Fibroblast of the aortic adventitia (primary cell): ENCODE data around the gene MTG2. TPM values are rescaled to one million over a fixed set of nuclear protein-coding genes. Genes with fewer than 3 reads are reported as not detected.

Experiments
- DNase-seq: peaks from one replicate; pipeline ENCODE4 v3.0.0-alpha.2; 2010; ENCODE audit warnings: low read depth
- H3K4me3 ChIP-seq: 2 replicates; pipeline ENCODE4 v1.5.1; 2011; ENCODE audit warnings: low read depth, mild to moderate bottlenecking, control low read depth, low read length, moderate library complexity
- CTCF ChIP-seq: IDR thresholded peaks from 2 replicates; pipeline ENCODE4 v1.5.1; 2011; ENCODE audit warnings: mild to moderate bottlenecking, low read length, control low read depth, inconsistent platforms; ENCODE audit not compliant: insufficient read depth
- total RNA-seq: library from RNA; depleted of rRNA; stranded (reverse); fragments of >200 nt; gene quantifications from 2 replicates; pipeline ENCODE4 v1.2.3, GENCODE V29; 2012; ENCODE audit warnings: low replicate concordance

MTG2 gene
- total RNA-seq, 1 donor, result 15.3 TPM

- H3K4me3 ChIP-seq, result no peak overlapping the region
- TF ChIP-seq CTCF, result no peak
- no peak for DNase-seq
These were observed 66.2 kb downstream of the MTG2 start for GRCh38 chr20:62248890-62249560.

GRCh38 chr20:62252342-62252966 lies 69.6 kb downstream of the MTG2 start:
- peak; percentile 7 for DNase-seq
- no peak for TF ChIP-seq CTCF
- H3K4me3 ChIP-seq, result no peak overlapping the region

Other genes with a start within 250 kb of the MTG2 start
- gene TAF4, start 117.1 kb upstream of the MTG2 start, total RNA-seq, result 2.9 and 5.4 TPM in 2 replicates
- 27.7 and 31.0 TPM in 2 replicates for gene LSM14B, start 60.6 kb upstream of the MTG2 start, total RNA-seq
- 237 and 282 TPM in 2 replicates for gene PSMA7, start 39.6 kb upstream of the MTG2 start, total RNA-seq
- 5.7 and 8.9 TPM in 2 replicates for gene SS18L1, start 39.3 kb upstream of the MTG2 start, total RNA-seq
- not detected in 2 replicates for gene HRH3, start 37.2 kb downstream of the MTG2 start, total RNA-seq
- gene OSBPL2, start 55.5 kb downstream of the MTG2 start, total RNA-seq, result 21.1 and 31.6 TPM in 2 replicates
- gene ADRM1, start 120.0 kb downstream of the MTG2 start, total RNA-seq, result 73.8 and 81.3 TPM in 2 replicates
- 5.6 and 11.1 TPM in 2 replicates for gene LAMA5, start 184.3 kb downstream of the MTG2 start, total RNA-seq
- gene RPS21, start 204.1 kb downstream of the MTG2 start, total RNA-seq, result 754 and 1,887 TPM in 2 replicates
- gene CABLES2, start 224.3 kb downstream of the MTG2 start, total RNA-seq, result 1.1 and 4.3 TPM in 2 replicates
- gene RBBP8NL, start 244.5 kb downstream of the MTG2 start, total RNA-seq, result not detected in 2 replicates